ENCODE measurements around the gene EFNB2. TPM values are rescaled to one million over a fixed set of nuclear protein-coding genes. Genes with fewer than 3 reads are reported as not detected.

The EFNB2 gene
- total and polyA plus RNA-seq, 8 donors = 3.0 to 48.7 (median 13.4) TPM

GRCh38 chr13:106573284-106573846, 37.9 kb upstream of the EFNB2 start:
- Histone ChIP-seq H3K36me3 (no peaks in the 10 kb centered on the region), H3K27ac (peak overlapping the region in 4 of 5 donors; percentile 32 to 61 (median 58)), H3K4me1 (peaks cover 0 to 39% (median 16%) of the 10 kb centered on the region in 4 donors), H3K4me3 (no peak overlapping the region), H3K27me3 (no peaks in the 10 kb centered on the region), H3K9me3 (no peaks in the 10 kb centered on the region)
- intact Hi-C loops (cut with DNase I; ENCODE audit: low total_unique reads) = no loop called here
- TF ChIP-seq POLR2AphosphoS5 (IDR thresholded peaks at IDR 0.05) = no peak
- no peak for TF ChIP-seq POLR2A (IDR thresholded peaks at IDR 0.05)
- TF ChIP-seq CTCF (IDR thresholded peaks at IDR 0.05) = no peak
- TF ChIP-seq EP300 (IDR thresholded peaks at IDR 0.05) = no peak
- WGBS, 5 donors = 76 to 87% (median 77%) methylated on average over 8 of the region's 8 CpGs
- DNase-seq = peak in 1 of 2 donors; percentile 68

- DNase-seq = peak; percentile 80 to 89
- intact Hi-C loops (cut with DNase I; ENCODE audit: low total_unique reads) = no loop called here
- peak overlapping the region in 4 of 5 donors; percentile 35 to 71 (median 66) for H3K27ac ChIP-seq
- no peaks in the 10 kb centered on the region for H3K27me3 ChIP-seq
- 31 to 48% (median 37%) methylated on average over 13 to 14 of the region's 14 CpGs for WGBS, 5 donors
- H3K4me3 ChIP-seq = no peak overlapping the region
- peaks cover 0 to 45% (median 33%) of the 10 kb centered on the region in 4 donors for H3K4me1 ChIP-seq
- no peaks in the 10 kb centered on the region for H3K36me3 ChIP-seq
- TF ChIP-seq EP300 (IDR thresholded peaks at IDR 0.05) (no peak), POLR2A (IDR thresholded peaks at IDR 0.05) (no peak), POLR2AphosphoS5 (IDR thresholded peaks at IDR 0.05) (no peak), CTCF (IDR thresholded peaks at IDR 0.05) (no peak)
- H3K9me3 ChIP-seq = no peaks in the 10 kb centered on the region
These were observed 34.9 kb upstream of the EFNB2 start for GRCh38 chr13:106570299-106570852.

- H3K27me3 ChIP-seq = no peaks in the 10 kb centered on the region
- H3K27ac ChIP-seq = peak overlapping the region in 4 of 5 donors; percentile 35 to 71 (median 66)
- TF ChIP-seq POLR2AphosphoS5 (IDR thresholded peaks at IDR 0.05) = no peak
- no peak for TF ChIP-seq CTCF (IDR thresholded peaks at IDR 0.05)
- TF ChIP-seq POLR2A (IDR thresholded peaks at IDR 0.05) = no peak
- no peak for TF ChIP-seq EP300 (IDR thresholded peaks at IDR 0.05)
- no peaks in the 10 kb centered on the region for H3K9me3 ChIP-seq
- intact Hi-C loops (cut with DNase I; ENCODE audit: low total_unique reads) = no loop called here
- WGBS, 5 donors = 56 to 61% (median 59%) methylated on average over 3 of the region's 3 CpGs
- no peaks in the 10 kb centered on the region for H3K36me3 ChIP-seq
- DNase-seq = no peak
- no peak overlapping the region for H3K4me3 ChIP-seq
- H3K4me1 ChIP-seq = peaks cover 9 to 55% (median 42%) of the 10 kb centered on the region in 4 donors
These were observed 34.0 kb upstream of the EFNB2 start for GRCh38 chr13:106569233-106570095.

GRCh38 chr13:106568299-106569003, 33.0 kb upstream of the EFNB2 start:
- peak overlapping the region in 4 of 5 donors; percentile 97 to 99 (median 98) for H3K27ac ChIP-seq
- 15 to 22% (median 20%) methylated on average over 11 of the region's 11 CpGs for WGBS, 5 donors
- peaks cover 18 to 57% (median 44%) of the 10 kb centered on the region in 4 donors for H3K4me1 ChIP-seq
- no peaks in the 10 kb centered on the region for H3K36me3 ChIP-seq
- peak overlapping the region; percentile 78 to 92 (median 88) for H3K4me3 ChIP-seq
- TF ChIP-seq POLR2A (IDR thresholded peaks at IDR 0.05) = no peak
- TF ChIP-seq POLR2AphosphoS5 (IDR thresholded peaks at IDR 0.05) = no peak
- TF ChIP-seq EP300 (IDR thresholded peaks at IDR 0.05) = no peak
- TF ChIP-seq CTCF (IDR thresholded peaks at IDR 0.05) = no peak
- intact Hi-C loops (cut with DNase I; ENCODE audit: low total_unique reads) = no loop called here
- no peak for DNase-seq
- H3K27me3 ChIP-seq = no peaks in the 10 kb centered on the region
- no peaks in the 10 kb centered on the region for H3K9me3 ChIP-seq
